ENCODE measurements around the gene MYLK. TPM values are rescaled to one million over a fixed set of nuclear protein-coding genes. Genes with fewer than 3 reads are reported as not detected.
"Not testable (repeated sequence)": the region's sequence is repeated elsewhere in the genome, so short reads cannot be mapped to it uniquely, and the experiment has no call there.

MYLK gene
- total RNA-seq, 1 donor from 2014 or later, result 80.3 TPM

- no peak for DNase-seq (ENCODE audit: low spot score)
Observed at GRCh38 chr3:123755085-123755484, 129.0 kb downstream of the MYLK start.

- no peak for DNase-seq (ENCODE audit: low spot score)
Observed at GRCh38 chr3:123753286-123753685, 130.8 kb downstream of the MYLK start.

GRCh38 chr3:123752228-123752627 is 131.9 kb downstream of the MYLK start:
- DNase-seq (ENCODE audit: low spot score), result no peak

GRCh38 chr3:123751433-123751832 is 132.7 kb downstream of the MYLK start:
- DNase-seq (ENCODE audit: low spot score), result no peak

- DNase-seq (ENCODE audit: low spot score), result no peak
Observed at GRCh38 chr3:123750659-123751420, 133.3 kb downstream of the MYLK start.

- no peak for DNase-seq (ENCODE audit: low spot score)
Observed at GRCh38 chr3:123750209-123750608, 133.9 kb downstream of the MYLK start.

- no peak for DNase-seq (ENCODE audit: low spot score)
Observed at GRCh38 chr3:123749711-123750110, 134.4 kb downstream of the MYLK start.

GRCh38 chr3:123745184-123745855 is 138.8 kb downstream of the MYLK start:
- DNase-seq (ENCODE audit: low spot score), result no peak

GRCh38 chr3:123744064-123744463 is 140.1 kb downstream of the MYLK start:
- DNase-seq (ENCODE audit: low spot score), result no peak

GRCh38 chr3:123743121-123743520 is 141.0 kb downstream of the MYLK start:
- no peak for DNase-seq (ENCODE audit: low spot score)

- no peak for DNase-seq (ENCODE audit: low spot score)
Observed at GRCh38 chr3:123741041-123741511, 143.1 kb downstream of the MYLK start.

GRCh38 chr3:123740391-123740822 is 143.7 kb downstream of the MYLK start:
- DNase-seq (ENCODE audit: low spot score), result no peak

- DNase-seq (ENCODE audit: low spot score), result no peak
Observed at GRCh38 chr3:123739754-123740153, 144.4 kb downstream of the MYLK start.

- DNase-seq (ENCODE audit: low spot score), result no peak
Observed at GRCh38 chr3:123739106-123739505, 145.0 kb downstream of the MYLK start.

- DNase-seq (ENCODE audit: low spot score), result not testable (repeated sequence)
Observed at GRCh38 chr3:123738522-123738921, 145.6 kb downstream of the MYLK start.

GRCh38 chr3:123737168-123737567 is 147.0 kb downstream of the MYLK start:
- DNase-seq (ENCODE audit: low spot score), result no peak

- DNase-seq (ENCODE audit: low spot score), result no peak
Observed at GRCh38 chr3:123735456-123735855, 148.7 kb downstream of the MYLK start.

GRCh38 chr3:123734527-123734902 is 149.6 kb downstream of the MYLK start:
- no peak for DNase-seq (ENCODE audit: low spot score)

- no peak for DNase-seq (ENCODE audit: low spot score)
Observed at GRCh38 chr3:123733805-123734526, 150.2 kb downstream of the MYLK start.

GRCh38 chr3:123733341-123733740 is 150.8 kb downstream of the MYLK start:
- DNase-seq (ENCODE audit: low spot score), result no peak

- DNase-seq (ENCODE audit: low spot score), result no peak
Observed at GRCh38 chr3:123732447-123732846, 151.7 kb downstream of the MYLK start.

- no peak for DNase-seq (ENCODE audit: low spot score)
Observed at GRCh38 chr3:123730829-123731228, 153.3 kb downstream of the MYLK start.
